Cerebellar nuclear complex (tissue), 1 donor: ENCODE measurements around the gene SLC51A.
"Not testable (repeated sequence)": the region's sequence is repeated elsewhere in the genome, so short reads cannot be mapped to it uniquely, and the experiment has no call there.

Experiments
- DNase-seq, 2 experiments: peaks; one replicate each; lab custom pipeline; 2025; lab: John Stamatoyannopoulos, UW

SLC51A gene

GRCh38 chr3:196193736-196194541, 22.4 kb upstream of the SLC51A start:
- no peak for DNase-seq

- no peak for DNase-seq
Measured at GRCh38 chr3:196194542-196194915, 21.8 kb upstream of the SLC51A start.

GRCh38 chr3:196195664-196196265, 20.6 kb upstream of the SLC51A start:
- DNase-seq: no peak

GRCh38 chr3:196197524-196197923, 18.8 kb upstream of the SLC51A start:
- no peak for DNase-seq

GRCh38 chr3:196198081-196198675, 18.2 kb upstream of the SLC51A start:
- DNase-seq: no peak

GRCh38 chr3:196198771-196199753, 17.3 kb upstream of the SLC51A start:
- no peak for DNase-seq

GRCh38 chr3:196202516-196202970, 13.8 kb upstream of the SLC51A start:
- no peak for DNase-seq

GRCh38 chr3:196203846-196204245, 12.5 kb upstream of the SLC51A start:
- DNase-seq: no peak

GRCh38 chr3:196205442-196206205, 10.7 kb upstream of the SLC51A start:
- DNase-seq: not testable (repeated sequence)

GRCh38 chr3:196207159-196207832, 9.0 kb upstream of the SLC51A start:
- no peak for DNase-seq

GRCh38 chr3:196207833-196208607, 8.3 kb upstream of the SLC51A start:
- DNase-seq: no peak

- no peak for DNase-seq
Measured at GRCh38 chr3:196208942-196209695, 7.2 kb upstream of the SLC51A start.

GRCh38 chr3:196209944-196210672, 6.2 kb upstream of the SLC51A start:
- not testable (repeated sequence) for DNase-seq

- no peak for DNase-seq
Measured at GRCh38 chr3:196210673-196211556, 5.4 kb upstream of the SLC51A start, which contains the start of gene ZDHHC19. Gene ZDHHC19, minus strand, starts transcription at chr3:196211400. Its CDS starts 85 bp downstream, at chr3:196211315.

- DNase-seq: no peak
Measured at GRCh38 chr3:196214783-196215441, 1.4 kb upstream of the SLC51A start.

- DNase-seq: no peak
Measured at GRCh38 chr3:196215493-196216020, 777 bp upstream of the SLC51A start.
